Nephron progenitor cell (in vitro differentiated cells): ENCODE results near the gene DELE1.

ENCODE experiments used
- DNase-seq: peaks from one replicate; pipeline ENCODE4 v3.0.0; 2021
- H3K27ac Mint-ChIP-seq: 2 replicates; pipeline ENCODE4 v1.8.0; 2021; ENCODE audit warnings: mild to moderate bottlenecking, moderate library complexity, mixed read lengths
- H3K27me3 Mint-ChIP-seq: 2 replicates; pipeline ENCODE4 v1.8.0; 2021; ENCODE audit warnings: mild to moderate bottlenecking, low read depth, mixed read lengths; ENCODE audit not compliant: poor library complexity
- H3K36me3 Mint-ChIP-seq: 2 replicates; pipeline ENCODE4 v1.8.0; 2021; ENCODE audit warnings: low read depth, mixed read lengths
- H3K4me1 Mint-ChIP-seq: 2 replicates; pipeline ENCODE4 v1.8.0; 2021; ENCODE audit warnings: mixed read lengths
- H3K4me3 Mint-ChIP-seq: 2 replicates; pipeline ENCODE4 v1.8.0; 2021; ENCODE audit warnings: mild to moderate bottlenecking, moderate library complexity, mixed read lengths
- H3K9me3 Mint-ChIP-seq: 2 replicates; pipeline ENCODE4 v1.8.0; 2021; ENCODE audit warnings: mild to moderate bottlenecking, moderate library complexity, mixed read lengths
- CTCF ChIP-seq: fragments of 200-600 bp; sonication (generic); IDR thresholded peaks from 2 replicates; pipeline ENCODE4 v1.5.0; 2021; ENCODE audit warnings: antibody characterized with exemption

DELE1 gene

GRCh38 chr5:141903261-141903660, 20.4 kb upstream of the DELE1 start:
- peaks cover 5% of the 10 kb centered on the region for H3K9me3 Mint-ChIP-seq
- H3K4me1 Mint-ChIP-seq, result peaks cover 11% of the 10 kb centered on the region
- no peak for DNase-seq
- H3K27me3 Mint-ChIP-seq, result peaks cover 24% of the 10 kb centered on the region
- no peak overlapping the region for H3K4me3 Mint-ChIP-seq
- H3K36me3 Mint-ChIP-seq, result no peaks in the 10 kb centered on the region
- TF ChIP-seq CTCF, result no peak
- no peak overlapping the region for H3K27ac Mint-ChIP-seq

DNA sequence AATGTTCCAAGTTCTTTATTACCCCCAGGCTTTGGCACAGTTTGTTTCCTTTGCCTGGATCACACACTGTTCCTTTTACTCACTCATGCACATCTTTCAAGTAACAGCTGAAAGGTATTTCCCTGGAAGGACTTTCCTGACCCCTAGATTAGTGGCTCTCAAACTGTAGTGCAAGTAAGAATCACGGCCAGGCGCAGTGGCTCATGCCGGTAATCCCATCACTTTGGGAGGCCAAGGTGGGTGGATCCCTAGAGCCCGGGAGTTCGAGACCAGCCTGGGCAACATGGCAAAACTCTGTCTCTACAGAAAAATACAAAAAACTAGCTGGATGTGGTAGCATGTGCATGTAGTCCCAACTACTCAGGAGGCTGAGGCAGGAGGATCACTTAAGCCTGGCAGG, 19.1 kb upstream of the DELE1 start:
- Mint-ChIP-seq H3K27me3 (peaks cover 22% of the 10 kb centered on the region), H3K9me3 (peaks cover 4% of the 10 kb centered on the region), H3K27ac (no peak overlapping the region), H3K36me3 (no peaks in the 10 kb centered on the region), H3K4me3 (no peak overlapping the region), H3K4me1 (peaks cover 11% of the 10 kb centered on the region)
- DNase-seq, result no peak
- TF ChIP-seq CTCF, result no peak

GRCh38 chr5:141906517-141906916, 17.2 kb upstream of the DELE1 start:
- Mint-ChIP-seq H3K27me3 (peaks cover 27% of the 10 kb centered on the region), H3K27ac (no peak overlapping the region), H3K4me1 (peaks cover 11% of the 10 kb centered on the region), H3K36me3 (no peaks in the 10 kb centered on the region), H3K9me3 (peaks cover 4% of the 10 kb centered on the region), H3K4me3 (no peak overlapping the region)
- no peak for TF ChIP-seq CTCF
- DNase-seq, result no peak

GRCh38 chr5:141906972-141907371, 16.7 kb upstream of the DELE1 start:
- peaks cover 31% of the 10 kb centered on the region for H3K27me3 Mint-ChIP-seq
- H3K9me3 Mint-ChIP-seq, result peaks cover 4% of the 10 kb centered on the region
- H3K27ac Mint-ChIP-seq, result no peak overlapping the region
- H3K36me3 Mint-ChIP-seq, result no peaks in the 10 kb centered on the region
- no peak for TF ChIP-seq CTCF
- H3K4me1 Mint-ChIP-seq, result peaks cover 11% of the 10 kb centered on the region
- DNase-seq, result no peak
- H3K4me3 Mint-ChIP-seq, result no peak overlapping the region

DNA sequence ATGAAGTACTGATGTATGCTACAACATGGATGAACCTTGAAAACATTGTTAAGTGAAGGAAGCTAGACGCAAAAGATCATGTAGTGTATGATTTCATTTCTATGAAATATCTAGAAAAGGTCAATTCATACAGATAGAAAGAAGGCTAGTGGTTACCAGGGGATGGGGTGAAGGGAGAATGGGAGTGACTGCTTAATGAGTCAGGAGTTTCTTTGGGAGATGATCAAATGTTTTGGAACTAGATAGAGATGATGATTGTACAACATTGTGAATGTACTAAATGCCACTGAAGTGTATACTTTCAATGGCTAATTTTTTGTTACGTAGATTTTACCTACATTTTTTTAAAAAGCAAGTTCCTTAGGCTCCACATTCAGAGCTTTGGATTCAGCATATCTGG, 14.9 kb upstream of the DELE1 start:
- Mint-ChIP-seq H3K27ac (no peak overlapping the region), H3K9me3 (peaks cover 4% of the 10 kb centered on the region), H3K4me3 (no peak overlapping the region), H3K27me3 (peaks cover 39% of the 10 kb centered on the region), H3K36me3 (no peaks in the 10 kb centered on the region), H3K4me1 (peaks cover 9% of the 10 kb centered on the region)
- TF ChIP-seq CTCF, result no peak
- no peak for DNase-seq

- no peak overlapping the region for H3K4me3 Mint-ChIP-seq
- peaks cover 4% of the 10 kb centered on the region for H3K9me3 Mint-ChIP-seq
- no peak overlapping the region for H3K27ac Mint-ChIP-seq
- peaks cover 43% of the 10 kb centered on the region for H3K27me3 Mint-ChIP-seq
- no peak for TF ChIP-seq CTCF
- H3K36me3 Mint-ChIP-seq, result no peaks in the 10 kb centered on the region
- peaks cover 12% of the 10 kb centered on the region for H3K4me1 Mint-ChIP-seq
- no peak for DNase-seq
Measured at GRCh38 chr5:141909212-141909611, 14.5 kb upstream of the DELE1 start.
